Measurements from ENCODE around the gene SKI.
A peak's percentile ranks its signal among the peaks of the same experiment; 100 is the strongest.

Gene SKI

GRCh38 chr1:2307972-2308371 lies 79.9 kb downstream of the SKI start:
- Histone ChIP-seq H3K27me3 (ENCODE audit: control insufficient read depth in 1 of 2, insufficient read depth in 2 of 2, low read length in 2 of 2) (no peaks in the 10 kb centered on the region), H3K36me3 (ENCODE audit: control insufficient read depth in 2 of 2, insufficient read depth in 2 of 2, low read length in 2 of 2) (peaks cover 33% of the 10 kb centered on the region in 2 donors), H3K27ac (ENCODE audit: low read length) (no peak overlapping the region), H3K9ac (ENCODE audit: low read length in 2 of 2) (no peak overlapping the region), H3K9me3 (ENCODE audit: control insufficient read depth in 2 of 2, low read length in 2 of 2) (no peaks in the 10 kb centered on the region), H3K4me1 (ENCODE audit: control insufficient read depth, insufficient read depth, low read length) (peaks cover 59% of the 10 kb centered on the region), H3K4me3 (ENCODE audit: low read length in 2 of 2) (no peak overlapping the region)

DNA sequence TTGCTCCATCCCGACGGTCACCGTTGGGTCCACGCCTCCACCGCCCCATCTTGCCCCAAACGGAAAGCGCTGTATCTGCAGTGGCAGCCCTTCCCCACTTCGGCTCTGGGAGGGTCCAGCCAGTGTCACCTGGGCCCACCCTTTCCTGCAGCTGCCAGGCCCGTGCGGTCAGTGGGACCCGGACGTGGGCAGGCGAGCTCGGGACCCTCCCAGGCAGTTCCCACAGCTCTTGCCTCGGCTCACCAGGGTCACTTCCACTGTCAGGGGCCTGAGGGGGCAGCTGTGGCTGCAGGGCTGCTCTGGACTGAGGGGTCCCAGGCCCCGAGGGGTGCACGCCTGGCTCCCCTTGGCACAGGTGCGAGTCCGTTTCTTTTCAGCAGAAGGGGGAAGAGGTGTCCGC lies 80.7 kb downstream of the SKI start:
- no peak overlapping the region for H3K9ac ChIP-seq (ENCODE audit: low read length in 2 of 2)
- no peaks in the 10 kb centered on the region for H3K9me3 ChIP-seq (ENCODE audit: control insufficient read depth in 2 of 2, low read length in 2 of 2)
- H3K27me3 ChIP-seq (ENCODE audit: control insufficient read depth in 1 of 2, insufficient read depth in 2 of 2, low read length in 2 of 2) = no peaks in the 10 kb centered on the region
- no peak overlapping the region for H3K27ac ChIP-seq (ENCODE audit: low read length)
- peaks cover 62% of the 10 kb centered on the region for H3K4me1 ChIP-seq (ENCODE audit: control insufficient read depth, insufficient read depth, low read length)
- H3K4me3 ChIP-seq (ENCODE audit: low read length in 2 of 2) = no peak overlapping the region
- peaks cover 26 to 28% of the 10 kb centered on the region in 2 donors for H3K36me3 ChIP-seq (ENCODE audit: control insufficient read depth in 2 of 2, insufficient read depth in 2 of 2, low read length in 2 of 2)

DNA sequence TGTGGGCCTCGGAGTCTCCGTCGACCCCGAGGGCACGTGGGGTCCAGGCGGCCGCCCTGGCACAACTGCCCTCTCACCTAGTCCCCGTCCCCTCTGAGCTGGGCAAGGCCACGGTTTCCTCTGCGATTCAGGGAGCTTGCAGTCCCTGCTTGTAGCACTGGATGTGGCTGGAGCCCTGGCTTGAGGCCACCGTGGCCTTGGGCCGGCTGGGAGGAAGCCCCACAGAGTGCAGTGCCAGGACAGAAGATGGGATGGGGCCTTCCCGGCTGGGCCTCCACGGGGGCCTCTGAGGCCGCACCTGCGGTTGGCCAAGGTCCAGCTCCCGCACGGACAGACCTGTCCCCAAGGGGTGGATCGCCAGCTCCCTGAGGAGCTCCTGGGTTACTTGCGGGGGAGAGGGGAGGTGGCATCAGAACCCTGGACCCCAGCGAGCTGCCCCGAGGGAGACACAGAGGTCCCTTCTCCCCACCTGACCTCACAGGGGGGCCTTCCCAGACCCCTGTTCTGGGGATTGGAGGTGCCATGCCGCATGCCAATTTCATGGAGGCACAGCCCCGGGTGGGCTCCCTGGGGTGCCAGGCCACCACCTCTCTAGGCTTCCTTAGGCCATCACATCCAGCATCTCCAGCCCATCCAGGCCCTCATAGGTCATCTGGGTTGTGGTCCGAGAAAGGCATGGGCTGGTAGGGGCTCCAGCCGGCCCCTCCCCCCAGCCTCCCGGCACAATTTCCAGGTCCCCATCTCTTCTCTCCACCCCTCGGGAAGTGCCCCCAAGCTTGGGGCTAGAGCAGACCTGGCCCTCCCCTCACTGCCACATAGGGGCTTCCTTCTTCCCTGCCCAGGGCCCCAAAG lies 82.4 kb downstream of the SKI start:
- Histone ChIP-seq H3K27ac (ENCODE audit: low read length) (peak overlapping the region; percentile 86), H3K4me1 (ENCODE audit: control insufficient read depth, insufficient read depth, low read length) (peaks cover 57% of the 10 kb centered on the region), H3K27me3 (ENCODE audit: control insufficient read depth in 1 of 2, insufficient read depth in 2 of 2, low read length in 2 of 2) (no peaks in the 10 kb centered on the region)

DNA sequence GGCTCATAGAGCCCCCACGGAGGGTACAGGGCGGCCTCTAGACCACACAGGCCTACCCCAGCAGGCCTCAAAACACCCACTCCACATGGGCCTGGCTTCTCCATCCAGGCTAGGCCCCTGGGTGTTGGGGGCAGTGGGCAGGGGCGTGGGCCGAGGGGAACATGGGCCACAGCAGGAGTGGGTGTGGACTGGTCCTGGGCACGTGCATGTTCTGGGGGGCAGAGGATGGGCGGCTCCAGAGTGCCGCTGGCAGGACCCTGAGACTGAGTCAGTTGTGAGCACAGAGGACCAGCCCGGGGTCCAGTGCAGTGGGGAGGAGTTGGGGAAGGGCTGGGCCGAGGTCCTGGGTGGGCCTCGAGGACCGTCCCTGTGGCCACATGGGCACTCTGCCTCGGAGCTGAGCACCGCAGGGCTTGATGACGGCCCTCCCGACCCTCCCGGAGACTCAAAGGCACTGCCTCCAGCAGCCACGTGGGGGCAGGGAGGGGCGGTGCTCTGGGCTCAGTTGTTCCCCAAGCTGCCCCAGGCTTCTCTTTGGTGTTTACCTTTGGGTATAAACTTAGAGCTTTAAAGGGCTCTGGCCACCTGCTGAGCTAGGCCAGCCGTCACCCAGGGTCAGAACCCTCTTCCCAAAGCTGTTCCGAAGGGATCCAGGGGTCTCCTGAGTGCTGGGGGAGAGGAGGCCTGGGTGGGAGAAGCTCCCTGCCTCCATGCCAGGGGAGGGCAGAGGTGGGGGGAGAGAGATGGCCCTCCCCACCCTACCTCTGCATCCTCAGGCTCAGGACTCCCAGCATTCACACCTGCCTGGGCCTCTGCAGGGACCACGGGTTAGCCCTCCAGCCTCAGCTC lies 83.3 kb downstream of the SKI start:
- H3K27me3 ChIP-seq (ENCODE audit: control insufficient read depth in 1 of 2, insufficient read depth in 2 of 2, low read length in 2 of 2) = no peaks in the 10 kb centered on the region
- H3K4me3 ChIP-seq (ENCODE audit: low read length in 2 of 2) = peak overlapping the region in 1 of 2 donors; percentile 22
- H3K9me3 ChIP-seq (ENCODE audit: control insufficient read depth in 2 of 2, low read length in 2 of 2) = no peaks in the 10 kb centered on the region
- H3K4me1 ChIP-seq (ENCODE audit: control insufficient read depth, insufficient read depth, low read length) = peaks cover 55% of the 10 kb centered on the region
- H3K27ac ChIP-seq (ENCODE audit: low read length) = peak overlapping the region; percentile 86
- peak overlapping the region; percentile 13 to 48 for H3K9ac ChIP-seq (ENCODE audit: low read length in 2 of 2)
- peaks cover 19% of the 10 kb centered on the region in 2 donors for H3K36me3 ChIP-seq (ENCODE audit: control insufficient read depth in 2 of 2, insufficient read depth in 2 of 2, low read length in 2 of 2)

More for the DNA sequence above, 82.4 kb downstream of the SKI start:
- Histone ChIP-seq H3K9me3 (ENCODE audit: control insufficient read depth in 2 of 2, low read length in 2 of 2) (no peaks in the 10 kb centered on the region), H3K4me3 (ENCODE audit: low read length in 2 of 2) (no peak overlapping the region), H3K36me3 (ENCODE audit: control insufficient read depth in 2 of 2, insufficient read depth in 2 of 2, low read length in 2 of 2) (peaks cover 19 to 23% of the 10 kb centered on the region in 2 donors), H3K9ac (ENCODE audit: low read length in 2 of 2) (no peak overlapping the region)

DNA sequence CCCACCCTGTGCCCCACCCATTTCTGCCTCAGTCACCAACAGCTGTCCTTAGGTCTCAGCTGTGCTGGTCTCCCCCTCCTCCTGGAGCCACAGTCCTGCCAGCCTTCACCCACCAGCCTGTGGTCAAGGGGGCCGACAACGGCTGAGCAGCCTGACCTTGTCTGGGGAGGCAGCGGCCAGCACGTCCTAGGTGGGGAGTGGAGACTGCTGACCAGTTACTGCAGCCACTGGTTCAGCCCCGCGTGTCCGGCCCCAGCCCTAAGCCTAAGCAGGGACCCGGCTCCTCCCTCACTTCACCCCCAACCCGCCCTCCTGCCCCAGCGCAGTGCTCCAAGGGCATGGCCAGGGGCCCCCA lies 84.0 kb downstream of the SKI start:
- Histone ChIP-seq H3K27ac (ENCODE audit: low read length) (peak overlapping the region; percentile 86), H3K36me3 (ENCODE audit: control insufficient read depth in 2 of 2, insufficient read depth in 2 of 2, low read length in 2 of 2) (peaks cover 15 to 17% of the 10 kb centered on the region in 2 donors), H3K4me3 (ENCODE audit: low read length in 2 of 2) (no peak overlapping the region), H3K9ac (ENCODE audit: low read length in 2 of 2) (peak overlapping the region in 1 of 2 donors; percentile 42), H3K9me3 (ENCODE audit: control insufficient read depth in 2 of 2, low read length in 2 of 2) (no peaks in the 10 kb centered on the region), H3K27me3 (ENCODE audit: control insufficient read depth in 1 of 2, insufficient read depth in 2 of 2, low read length in 2 of 2) (no peaks in the 10 kb centered on the region), H3K4me1 (ENCODE audit: control insufficient read depth, insufficient read depth, low read length) (peaks cover 60% of the 10 kb centered on the region)

DNA sequence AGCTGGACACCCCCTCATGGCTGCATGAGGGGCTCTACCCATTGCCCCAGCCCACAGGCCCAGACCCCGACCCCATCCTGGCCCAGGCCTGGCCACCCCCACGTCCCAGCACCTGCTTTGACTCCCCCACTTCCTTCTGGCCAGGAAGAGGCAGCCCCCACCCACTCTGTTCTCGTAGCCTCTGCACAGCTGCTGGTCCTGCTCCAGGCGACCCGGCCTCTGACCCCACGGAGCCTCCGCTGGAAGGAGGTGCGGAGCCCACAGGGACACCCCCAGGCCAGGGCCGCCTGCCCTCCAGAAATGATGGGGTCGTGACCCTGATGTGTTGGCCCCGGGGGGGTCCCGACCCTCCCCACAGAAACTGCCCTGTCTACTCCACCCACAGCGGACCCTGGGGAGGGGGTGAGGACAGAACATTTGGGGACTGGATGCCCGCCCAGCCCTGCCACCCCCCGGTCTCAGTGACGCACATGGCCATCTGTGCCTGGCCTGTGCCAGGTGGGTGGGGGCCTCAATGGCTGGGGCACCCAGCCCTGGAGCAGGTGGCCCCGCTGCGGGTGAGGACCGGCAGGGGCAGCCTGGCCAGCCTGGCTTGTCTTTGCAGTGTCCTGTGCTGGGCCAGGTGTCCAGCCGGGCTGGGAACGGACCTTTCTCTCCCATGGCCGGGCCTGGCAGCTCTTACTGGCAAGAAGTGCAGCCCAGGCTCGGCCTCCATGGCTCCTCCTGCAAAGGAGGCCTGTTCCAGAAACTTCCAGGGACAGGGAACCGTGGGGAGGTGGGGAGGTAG lies 84.6 kb downstream of the SKI start:
- H3K4me3 ChIP-seq (ENCODE audit: low read length in 2 of 2) = no peak overlapping the region
- peak overlapping the region; percentile 86 for H3K27ac ChIP-seq (ENCODE audit: low read length)
- peaks cover 65% of the 10 kb centered on the region for H3K4me1 ChIP-seq (ENCODE audit: control insufficient read depth, insufficient read depth, low read length)
- no peaks in the 10 kb centered on the region for H3K27me3 ChIP-seq (ENCODE audit: control insufficient read depth in 1 of 2, insufficient read depth in 2 of 2, low read length in 2 of 2)
- peaks cover 11 to 12% of the 10 kb centered on the region in 2 donors for H3K36me3 ChIP-seq (ENCODE audit: control insufficient read depth in 2 of 2, insufficient read depth in 2 of 2, low read length in 2 of 2)
- no peaks in the 10 kb centered on the region for H3K9me3 ChIP-seq (ENCODE audit: control insufficient read depth in 2 of 2, low read length in 2 of 2)
- peak overlapping the region in 1 of 2 donors; percentile 42 for H3K9ac ChIP-seq (ENCODE audit: low read length in 2 of 2)

DNA sequence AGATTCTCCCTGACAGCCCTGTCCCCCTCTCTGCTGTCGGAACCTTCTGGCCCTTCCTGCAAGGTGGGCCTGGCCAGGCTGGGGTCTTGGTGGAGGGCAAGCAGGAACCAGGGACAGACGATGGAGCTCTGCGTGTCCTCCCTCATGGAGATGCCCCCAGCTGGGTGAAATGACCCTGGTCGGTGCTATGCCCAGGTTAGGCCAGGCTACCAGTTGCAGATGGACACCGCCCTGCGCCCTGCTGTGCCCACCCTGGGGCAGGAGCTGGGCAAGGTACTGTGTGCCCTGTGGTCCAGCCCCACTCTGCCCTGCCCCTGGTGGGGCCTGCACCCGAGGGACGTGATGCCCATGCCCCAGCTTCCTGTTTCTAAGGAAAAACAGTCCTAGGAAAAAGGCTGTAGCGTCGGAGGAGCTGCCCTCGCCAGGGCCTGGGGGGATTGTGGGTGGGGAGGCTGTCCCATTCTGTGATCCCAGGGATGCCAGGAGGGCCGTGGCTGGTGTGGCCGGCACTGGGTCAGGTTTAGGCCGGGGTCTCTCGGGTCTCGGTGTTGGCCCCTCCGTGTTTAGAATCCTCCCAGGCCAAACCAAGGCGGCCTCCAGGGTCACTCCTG lies 85.6 kb downstream of the SKI start:
- H3K4me1 ChIP-seq (ENCODE audit: control insufficient read depth, insufficient read depth, low read length) = peaks cover 73% of the 10 kb centered on the region
- H3K9me3 ChIP-seq (ENCODE audit: control insufficient read depth in 2 of 2, low read length in 2 of 2) = no peaks in the 10 kb centered on the region
- no peaks in the 10 kb centered on the region for H3K27me3 ChIP-seq (ENCODE audit: control insufficient read depth in 1 of 2, insufficient read depth in 2 of 2, low read length in 2 of 2)
- H3K4me3 ChIP-seq (ENCODE audit: low read length in 2 of 2) = peak overlapping the region in 1 of 2 donors; percentile 66
- peaks cover under 1 to 3% of the 10 kb centered on the region in 2 donors for H3K36me3 ChIP-seq (ENCODE audit: control insufficient read depth in 2 of 2, insufficient read depth in 2 of 2, low read length in 2 of 2)
- H3K9ac ChIP-seq (ENCODE audit: low read length in 2 of 2) = peak overlapping the region; percentile 30 to 55
- peak overlapping the region; percentile 86 for H3K27ac ChIP-seq (ENCODE audit: low read length)

- H3K9me3 ChIP-seq (ENCODE audit: control insufficient read depth in 2 of 2, low read length in 2 of 2) = no peaks in the 10 kb centered on the region
- peak overlapping the region; percentile 86 for H3K27ac ChIP-seq (ENCODE audit: low read length)
- H3K27me3 ChIP-seq (ENCODE audit: control insufficient read depth in 1 of 2, insufficient read depth in 2 of 2, low read length in 2 of 2) = no peaks in the 10 kb centered on the region
- peak overlapping the region in 1 of 2 donors; percentile 66 for H3K4me3 ChIP-seq (ENCODE audit: low read length in 2 of 2)
- H3K9ac ChIP-seq (ENCODE audit: low read length in 2 of 2) = peak overlapping the region; percentile 30 to 55
- H3K36me3 ChIP-seq (ENCODE audit: control insufficient read depth in 2 of 2, insufficient read depth in 2 of 2, low read length in 2 of 2) = no peaks in the 10 kb centered on the region
- H3K4me1 ChIP-seq (ENCODE audit: control insufficient read depth, insufficient read depth, low read length) = peaks cover 79% of the 10 kb centered on the region
Observed at GRCh38 chr1:2314273-2314802, 86.2 kb downstream of the SKI start.

GRCh38 chr1:2314803-2315673 lies 86.9 kb downstream of the SKI start:
- Histone ChIP-seq H3K36me3 (ENCODE audit: control insufficient read depth in 2 of 2, insufficient read depth in 2 of 2, low read length in 2 of 2) (no peaks in the 10 kb centered on the region), H3K9ac (ENCODE audit: low read length in 2 of 2) (peak overlapping the region in 1 of 2 donors; percentile 51), H3K27me3 (ENCODE audit: control insufficient read depth in 1 of 2, insufficient read depth in 2 of 2, low read length in 2 of 2) (no peaks in the 10 kb centered on the region), H3K27ac (ENCODE audit: low read length) (peak overlapping the region; percentile 86), H3K9me3 (ENCODE audit: control insufficient read depth in 2 of 2, low read length in 2 of 2) (no peaks in the 10 kb centered on the region), H3K4me1 (ENCODE audit: control insufficient read depth, insufficient read depth, low read length) (peaks cover 82% of the 10 kb centered on the region), H3K4me3 (ENCODE audit: low read length in 2 of 2) (peak overlapping the region in 1 of 2 donors; percentile 40)
